Activated T-helper 9 cell treated with anti-CD3 and anti-CD28 coated beads, Interleukin-2, amount 50 U/mL, for 16 hours (primary cell): Measurements from ENCODE around the gene HACE1.
"Not testable (repeated sequence)": the region's sequence is repeated elsewhere in the genome, so short reads cannot be mapped to it uniquely, and the experiment has no call there.

ENCODE experiments used
- DNase-seq: peaks from one replicate; pipeline ENCODE4 v3.0.0-alpha.2; 2020; ENCODE audit warnings: low read depth

Gene HACE1

DNA sequence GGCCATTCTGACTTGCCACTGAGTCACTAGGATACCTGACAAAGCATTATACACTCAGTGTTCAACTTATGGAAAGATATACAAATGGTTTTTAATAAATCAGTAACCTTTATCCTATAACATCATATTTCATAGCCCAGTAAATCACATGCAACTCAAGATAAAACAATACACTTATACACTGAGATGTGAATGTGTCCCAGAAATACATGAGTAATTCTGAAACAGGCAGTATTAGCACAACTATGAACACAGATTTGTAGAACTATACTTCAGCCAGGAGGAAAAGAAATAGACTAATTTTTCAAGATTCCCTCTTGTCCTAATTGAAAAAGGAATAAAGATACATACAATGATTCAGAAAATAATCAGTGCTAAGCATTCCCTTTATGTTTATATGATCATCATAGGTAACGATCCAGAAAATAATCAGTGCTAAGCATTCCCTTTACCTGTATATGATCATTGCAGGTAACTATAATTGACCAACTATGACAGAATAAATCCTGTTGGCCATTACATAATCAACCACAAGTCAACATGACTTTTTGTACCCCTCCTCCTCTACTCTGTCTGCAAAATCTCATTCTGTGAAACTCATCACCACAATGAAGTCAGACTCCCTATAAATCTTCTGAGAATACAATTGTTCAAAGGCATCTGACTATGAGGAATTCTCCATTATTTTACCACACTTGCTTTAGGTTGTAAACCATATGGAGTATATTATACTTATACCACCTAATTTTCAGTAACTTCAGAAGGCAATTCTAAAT lies 30.3 kb downstream of the HACE1 start:
- no peak for DNase-seq

GRCh38 chr6:104828478-104828877 lies 31.2 kb downstream of the HACE1 start:
- no peak for DNase-seq

- not testable (repeated sequence) for DNase-seq
Observed at GRCh38 chr6:104820820-104821219, 38.9 kb downstream of the HACE1 start.

- DNase-seq = no peak
Observed at GRCh38 chr6:104816125-104816524, 43.6 kb downstream of the HACE1 start.

GRCh38 chr6:104814743-104815142 lies 45.0 kb downstream of the HACE1 start:
- no peak for DNase-seq

- no peak for DNase-seq
Observed at GRCh38 chr6:104813552-104813951, 46.2 kb downstream of the HACE1 start.

DNA sequence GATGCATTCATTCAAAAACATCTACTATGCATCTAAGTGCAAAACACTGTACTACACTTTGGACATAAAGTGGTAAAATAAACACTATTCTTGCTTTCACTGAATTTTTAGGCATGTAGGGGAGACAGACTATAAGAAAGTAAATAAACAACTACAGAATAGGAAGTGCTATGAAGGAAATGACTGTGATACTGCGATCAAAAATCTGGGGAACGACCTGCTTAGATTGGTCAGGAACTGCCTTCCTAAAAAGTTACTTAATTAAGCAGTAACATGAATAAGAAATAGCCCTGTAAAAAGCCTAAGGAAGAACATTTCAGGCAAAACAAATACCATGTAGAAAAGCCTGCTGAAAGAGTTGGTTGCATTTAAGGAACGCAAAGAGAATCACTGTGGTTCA lies 50.6 kb downstream of the HACE1 start:
- DNase-seq = no peak

DNA sequence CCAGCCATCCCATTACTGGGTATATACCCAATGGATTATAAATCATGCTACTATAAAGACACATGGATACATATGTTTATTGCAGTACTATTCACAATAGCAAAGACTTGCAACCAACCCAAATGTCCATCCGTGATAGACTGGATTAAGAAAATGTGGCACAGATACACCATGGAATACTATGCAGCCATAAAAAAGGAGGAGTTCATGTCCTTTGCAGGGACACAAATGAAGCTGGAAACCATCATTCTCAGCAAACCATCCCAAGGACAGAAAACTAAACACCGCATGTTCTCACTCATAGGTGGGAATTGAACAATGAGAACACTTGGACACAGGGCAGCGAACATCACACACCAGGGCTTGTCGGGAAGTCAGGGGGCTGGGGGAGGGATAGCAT lies 54.4 kb downstream of the HACE1 start:
- not testable (repeated sequence) for DNase-seq

DNA sequence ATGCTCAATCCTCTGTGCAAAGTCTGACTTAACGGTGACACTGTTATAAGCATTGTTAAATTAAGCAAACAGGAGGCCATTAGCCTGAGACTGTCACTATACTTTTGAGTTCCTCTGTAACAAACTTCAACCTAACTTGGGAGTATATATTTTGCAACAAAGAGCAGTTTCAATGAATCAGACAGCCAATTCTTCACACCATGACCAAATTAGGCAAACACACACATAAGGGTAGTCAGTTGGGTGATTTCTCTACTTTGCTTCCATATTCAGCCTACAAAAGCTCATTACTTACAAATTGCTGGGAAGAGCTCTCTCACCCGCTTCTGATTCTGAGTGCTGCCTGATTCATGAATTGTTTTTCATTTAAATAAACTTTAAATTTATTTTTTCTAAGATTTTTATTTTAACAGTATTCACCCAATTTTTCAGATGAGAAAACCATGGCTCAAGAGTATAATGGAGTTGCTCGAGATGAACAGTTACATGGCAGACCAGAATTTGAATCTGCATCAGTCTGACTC lies 60.5 kb downstream of the HACE1 start:
- no peak for DNase-seq

- DNase-seq = no peak
Observed at GRCh38 chr6:104796031-104796785, 63.5 kb downstream of the HACE1 start.

GRCh38 chr6:104795363-104795762 lies 64.4 kb downstream of the HACE1 start:
- DNase-seq = no peak

DNA sequence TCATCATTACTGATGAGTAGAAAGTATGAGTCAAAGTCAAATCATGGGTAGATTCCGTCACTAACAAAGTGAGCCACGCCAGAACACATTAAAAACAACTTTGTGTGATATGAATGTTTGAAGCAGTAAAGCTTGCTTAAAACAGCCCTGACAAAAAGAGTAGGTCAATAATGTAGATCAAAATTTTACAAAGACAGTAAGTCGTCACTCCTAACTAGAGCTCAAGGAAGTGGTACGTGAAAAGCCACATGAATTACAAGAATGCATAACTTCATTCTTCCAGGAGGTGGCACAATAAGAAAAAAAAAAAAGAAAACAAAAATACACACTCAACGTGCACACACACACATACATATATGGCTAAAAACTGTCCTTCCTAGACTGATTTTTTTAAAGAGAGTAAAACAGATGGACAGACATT lies 69.9 kb downstream of the HACE1 start:
- no peak for DNase-seq

- DNase-seq = no peak
Observed at GRCh38 chr6:104788400-104788799, 71.3 kb downstream of the HACE1 start.

GRCh38 chr6:104787305-104787704 lies 72.4 kb downstream of the HACE1 start:
- DNase-seq = no peak

- DNase-seq = no peak
Observed at GRCh38 chr6:104784884-104785283, 74.8 kb downstream of the HACE1 start.

DNA sequence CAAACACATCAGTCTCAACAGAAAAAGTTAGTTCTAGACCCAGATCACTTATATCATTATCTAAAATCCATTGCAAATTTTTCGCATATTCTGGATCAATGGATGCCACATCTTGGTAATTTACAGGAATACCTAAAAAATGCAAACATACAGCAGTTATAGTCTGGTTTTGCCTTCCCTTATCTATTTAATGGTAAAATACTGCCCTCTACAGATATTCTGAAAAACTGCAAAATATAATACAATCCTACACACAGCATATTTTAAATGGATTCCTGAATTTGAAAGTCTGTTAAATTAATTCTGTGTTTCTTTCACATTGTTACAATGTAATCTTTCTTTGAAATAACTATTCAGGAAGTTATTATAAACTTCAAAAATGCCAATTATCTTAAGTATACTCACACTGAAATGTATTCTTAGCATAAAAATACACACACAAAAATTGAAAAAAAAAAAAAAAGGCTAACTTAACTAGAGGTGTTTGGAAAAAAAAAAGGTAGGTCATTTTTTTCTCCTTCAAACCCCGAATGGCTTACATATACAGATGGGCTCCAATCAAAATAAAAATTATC lies 88.4 kb downstream of the HACE1 start:
- DNase-seq = no peak

DNA sequence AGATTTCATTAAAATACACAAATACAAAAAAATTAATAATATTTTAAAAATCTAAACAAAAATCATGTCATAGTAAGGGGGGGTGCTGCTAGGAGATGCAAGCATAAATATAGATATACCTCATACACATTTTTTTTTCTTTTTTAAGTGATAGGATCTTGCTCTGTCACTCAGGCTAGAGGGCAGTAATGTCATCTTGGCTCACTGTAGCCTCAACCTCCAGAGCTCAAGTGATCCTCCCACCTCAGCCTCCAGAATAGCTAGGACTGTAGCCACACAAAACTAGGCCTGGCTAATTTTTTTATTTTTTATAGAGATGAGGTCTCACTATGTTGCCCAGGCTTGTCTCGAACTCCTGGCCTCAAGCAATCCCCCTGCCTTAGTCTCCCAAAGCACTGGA lies 90.8 kb downstream of the HACE1 start:
- DNase-seq = no peak

DNA sequence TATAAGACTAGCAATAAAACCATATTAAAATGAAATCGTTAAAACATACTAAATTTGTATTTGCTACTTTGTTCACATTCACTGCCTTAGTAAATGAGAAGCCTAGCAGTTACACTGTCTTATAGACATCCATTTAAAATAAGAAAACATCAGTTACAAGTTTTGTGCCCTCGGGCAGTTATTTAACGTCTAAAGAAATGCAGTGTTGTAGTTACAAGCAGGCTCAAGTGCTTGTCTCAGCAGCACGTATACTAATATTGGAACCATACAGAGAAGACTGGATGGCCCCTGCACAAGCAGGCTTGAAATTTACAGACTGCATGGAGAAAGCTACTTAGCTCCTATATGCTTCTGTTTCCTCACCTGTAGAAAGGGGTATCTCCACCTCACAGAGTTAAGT lies 93.1 kb downstream of the HACE1 start:
- DNase-seq = no peak

DNA sequence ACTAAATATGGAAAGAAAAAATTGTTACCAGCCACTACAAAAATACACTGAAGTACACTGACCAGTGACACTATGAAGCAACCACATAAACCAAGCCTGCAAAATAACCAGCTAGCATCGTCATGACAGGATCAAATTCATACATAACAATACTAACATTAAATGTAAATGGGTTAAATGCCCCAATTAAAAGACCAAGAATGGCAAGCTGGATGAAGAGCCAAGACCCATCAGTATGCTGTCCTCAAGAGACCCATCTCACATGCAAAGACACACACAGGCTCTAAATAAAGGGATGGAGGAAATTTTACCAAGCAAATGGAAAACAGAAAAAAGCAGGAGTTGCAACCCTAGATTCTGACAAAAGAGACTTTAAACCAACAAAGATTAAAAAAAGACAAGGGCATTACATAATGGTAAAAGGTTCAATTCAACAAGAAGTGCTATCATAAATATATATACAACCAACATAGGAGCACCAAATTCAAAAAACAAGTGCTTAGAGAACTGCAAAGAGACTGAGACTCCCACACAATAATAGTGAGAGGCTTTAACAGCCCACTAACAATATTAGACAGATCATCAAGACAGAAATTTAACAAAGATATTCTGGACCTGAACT lies 104.8 kb downstream of the HACE1 start:
- DNase-seq = no peak

- no peak for DNase-seq
Observed at GRCh38 chr6:104753251-104753650, 106.5 kb downstream of the HACE1 start.

- DNase-seq = no peak
Observed at GRCh38 chr6:104750449-104750848, 109.3 kb downstream of the HACE1 start.

- not testable (repeated sequence) for DNase-seq
Observed at GRCh38 chr6:104739124-104739523, 120.6 kb downstream of the HACE1 start.
